ENCODE data around the gene SLC10A3.
A peak's percentile ranks its signal among the peaks of the same experiment; 100 is the strongest.

DNA sequence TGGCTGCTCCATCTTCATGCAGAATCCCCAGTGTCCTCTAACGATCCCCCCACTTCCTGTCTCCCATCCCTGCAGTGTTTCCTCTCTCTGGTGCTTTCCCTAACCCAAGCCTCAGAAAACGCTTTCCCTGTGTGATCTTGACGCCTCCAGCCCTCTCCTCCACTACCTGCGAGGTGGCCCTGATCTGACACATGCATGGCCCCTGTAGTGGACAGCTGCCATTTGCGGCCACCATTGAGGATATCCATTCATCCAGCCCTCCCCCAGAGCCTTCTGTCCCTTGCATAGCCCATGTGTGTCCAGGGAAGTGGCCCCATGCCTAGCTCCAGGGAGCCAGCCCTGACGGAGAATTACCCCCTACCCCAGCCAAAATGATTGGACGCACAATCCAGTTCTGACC is 7.1 kb downstream of the SLC10A3 start:
- TF ChIP-seq POLR2A (IDR thresholded peaks at IDR 0.05; ENCODE audit: low read length) (peak; percentile 39), GATA1 (IDR thresholded peaks at IDR 0.05; ENCODE audit: low read depth, low read length) (no peak)

Data from erythroblast (primary cell).